Breast epithelium (tissue), 3 donors: Measurements from ENCODE around the gene FLOT1.

ENCODE experiments used
- POLR2AphosphoS5 ChIP-seq, 3 donors: sonication (generic); formaldehyde crosslinking; IDR thresholded peaks; one replicate each; pipeline ENCODE4 v1.6.1; 2017; ENCODE audit warnings: antibody characterized with exemption in 3 of 3
- TF ChIP-seq, protein P1 (sequence below), 3 donors: fragments of 450-650 bp; IDR thresholded peaks; one replicate each; pipeline ENCODE4 v1.5.1; 2016 to 2017; ENCODE audit warnings: antibody characterized with exemption in 3 of 3, mild to moderate bottlenecking in 3 of 3, moderate library complexity in 3 of 3

DNA sequence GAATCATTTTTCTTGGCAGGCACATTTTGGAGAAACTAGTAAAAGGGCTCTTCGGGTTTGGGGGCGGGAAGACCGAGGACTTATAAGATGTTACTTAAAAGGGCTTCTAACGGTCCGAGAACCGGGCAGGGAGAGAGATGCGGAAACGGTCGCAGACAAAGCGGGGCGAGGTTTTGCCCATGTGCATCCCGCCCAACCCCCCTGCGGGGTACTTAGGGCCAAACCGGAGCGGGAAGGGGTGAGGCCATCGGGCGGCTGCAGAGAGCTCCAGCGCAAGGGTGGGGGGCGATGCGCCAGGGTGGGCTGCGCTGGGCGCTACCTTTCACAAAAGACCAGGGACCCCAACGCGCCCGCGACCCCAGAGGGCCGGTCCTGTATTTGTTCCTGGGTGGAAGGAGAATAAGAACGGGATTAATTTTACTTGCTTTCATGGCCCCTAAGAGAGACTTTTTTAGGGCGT is 21.7 kb downstream of the FLOT1 start:
- TF ChIP-seq, protein P1, sequence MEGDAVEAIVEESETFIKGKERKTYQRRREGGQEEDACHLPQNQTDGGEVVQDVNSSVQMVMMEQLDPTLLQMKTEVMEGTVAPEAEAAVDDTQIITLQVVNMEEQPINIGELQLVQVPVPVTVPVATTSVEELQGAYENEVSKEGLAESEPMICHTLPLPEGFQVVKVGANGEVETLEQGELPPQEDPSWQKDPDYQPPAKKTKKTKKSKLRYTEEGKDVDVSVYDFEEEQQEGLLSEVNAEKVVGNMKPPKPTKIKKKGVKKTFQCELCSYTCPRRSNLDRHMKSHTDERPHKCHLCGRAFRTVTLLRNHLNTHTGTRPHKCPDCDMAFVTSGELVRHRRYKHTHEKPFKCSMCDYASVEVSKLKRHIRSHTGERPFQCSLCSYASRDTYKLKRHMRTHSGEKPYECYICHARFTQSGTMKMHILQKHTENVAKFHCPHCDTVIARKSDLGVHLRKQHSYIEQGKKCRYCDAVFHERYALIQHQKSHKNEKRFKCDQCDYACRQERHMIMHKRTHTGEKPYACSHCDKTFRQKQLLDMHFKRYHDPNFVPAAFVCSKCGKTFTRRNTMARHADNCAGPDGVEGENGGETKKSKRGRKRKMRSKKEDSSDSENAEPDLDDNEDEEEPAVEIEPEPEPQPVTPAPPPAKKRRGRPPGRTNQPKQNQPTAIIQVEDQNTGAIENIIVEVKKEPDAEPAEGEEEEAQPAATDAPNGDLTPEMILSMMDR (IDR thresholded peaks at IDR 0.05): no peak
- peak in 2 of 3 donors; percentile 8 to 48 for TF ChIP-seq POLR2AphosphoS5 (IDR thresholded peaks at IDR 0.05)
